Measurements from ENCODE around the gene OXT. TPM values are rescaled to one million over a fixed set of nuclear protein-coding genes. Genes with fewer than 3 reads are reported as not detected.

Gene OXT
- total and polyA plus RNA-seq, 2 of the 13 experiments (the other 11 are each of a cell fraction or from before 2014, with no cell fraction given) = not detected

DNA sequence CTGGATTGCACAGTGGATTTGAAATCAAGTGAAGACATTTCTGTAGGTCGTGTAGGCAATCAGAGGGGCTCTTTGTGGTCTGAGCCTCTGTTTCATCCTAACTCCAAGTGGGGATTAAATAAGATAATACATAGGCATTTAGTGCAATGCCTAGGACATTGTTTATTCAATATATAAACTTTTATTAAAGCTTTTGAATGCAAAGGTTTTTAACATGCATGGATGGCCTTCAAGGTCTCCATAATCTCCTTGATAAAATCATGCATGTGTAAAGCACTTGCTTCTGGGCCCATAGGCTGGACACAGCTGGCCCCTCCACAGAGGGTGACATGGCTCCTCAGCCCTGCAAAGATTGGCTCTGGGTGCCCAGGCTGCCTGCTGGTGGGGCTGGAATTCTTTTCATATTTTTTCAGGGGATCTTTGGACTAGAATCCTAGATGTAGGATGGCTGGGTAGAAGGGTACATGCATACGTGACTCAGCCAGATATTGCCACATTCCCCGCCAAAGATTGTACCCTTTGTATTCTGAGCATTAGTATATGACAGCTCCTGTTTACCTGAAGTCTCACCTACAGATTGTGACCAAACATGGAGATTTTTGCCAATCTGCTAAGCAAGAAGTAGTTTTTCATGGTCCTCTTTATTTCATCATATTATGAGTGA is 32.1 kb downstream of the OXT start (continued):
- TF ChIP-seq YEATS2 (CRISPR knock-in tag; IDR thresholded peaks at IDR 0.05; ENCODE audit: borderline replicate concordance) = peak; percentile 64; the same call in 1 of the 2 replicates
- TF ChIP-seq CENPT (CRISPR knock-in tag; IDR thresholded peaks at IDR 0.05; ENCODE audit: low read depth) = no peak
- TF ChIP-seq RXRA (CRISPR knock-in tag; IDR thresholded peaks at IDR 0.05) = peak; percentile 39; the same call in 1 of the 2 replicates
- TF ChIP-seq, protein P1, sequence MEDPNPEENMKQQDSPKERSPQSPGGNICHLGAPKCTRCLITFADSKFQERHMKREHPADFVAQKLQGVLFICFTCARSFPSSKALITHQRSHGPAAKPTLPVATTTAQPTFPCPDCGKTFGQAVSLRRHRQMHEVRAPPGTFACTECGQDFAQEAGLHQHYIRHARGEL (CRISPR knock-in tag; IDR thresholded peaks at IDR 0.05) = no peak
- TF ChIP-seq, protein P2, sequence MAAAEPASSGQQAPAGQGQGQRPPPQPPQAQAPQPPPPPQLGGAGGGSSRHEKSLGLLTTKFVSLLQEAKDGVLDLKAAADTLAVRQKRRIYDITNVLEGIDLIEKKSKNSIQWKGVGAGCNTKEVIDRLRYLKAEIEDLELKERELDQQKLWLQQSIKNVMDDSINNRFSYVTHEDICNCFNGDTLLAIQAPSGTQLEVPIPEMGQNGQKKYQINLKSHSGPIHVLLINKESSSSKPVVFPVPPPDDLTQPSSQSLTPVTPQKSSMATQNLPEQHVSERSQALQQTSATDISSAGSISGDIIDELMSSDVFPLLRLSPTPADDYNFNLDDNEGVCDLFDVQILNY (CRISPR knock-in tag; conservative IDR thresholded peaks at IDR 0.05) = peak; percentile 68; the same call in 1 of the 2 replicates
- peak; percentile 37; the same call in 1 of the 2 replicates for TF ChIP-seq ZZZ3 (CRISPR knock-in tag; IDR thresholded peaks at IDR 0.05; ENCODE audit: borderline replicate concordance)
- TF ChIP-seq ZNF510 (CRISPR knock-in tag; IDR thresholded peaks at IDR 0.05; ENCODE audit: low read depth) = no peak
- TF ChIP-seq ZNF205 (CRISPR knock-in tag; IDR thresholded peaks at IDR 0.05) = peak; percentile 88; the same call in 1 of the 2 replicates
- TF ChIP-seq ZNF615 (CRISPR knock-in tag; IDR thresholded peaks at IDR 0.05; ENCODE audit: borderline replicate concordance) = no peak
- TF ChIP-seq ZNF605 (CRISPR knock-in tag; IDR thresholded peaks at IDR 0.05) = peak; percentile 71; the same call in 1 of the 2 replicates
- TF ChIP-seq MXI1 (IDR thresholded peaks at IDR 0.05; ENCODE audit: borderline replicate concordance, low read depth, low read length) = peak; percentile 85; the same call in 1 of the 3 replicates
- peak; percentile 50; the same call in 1 of the 2 replicates for TF ChIP-seq RFXAP (CRISPR knock-in tag; IDR thresholded peaks at IDR 0.05; ENCODE audit: borderline replicate concordance)
- TF ChIP-seq, protein P3, sequence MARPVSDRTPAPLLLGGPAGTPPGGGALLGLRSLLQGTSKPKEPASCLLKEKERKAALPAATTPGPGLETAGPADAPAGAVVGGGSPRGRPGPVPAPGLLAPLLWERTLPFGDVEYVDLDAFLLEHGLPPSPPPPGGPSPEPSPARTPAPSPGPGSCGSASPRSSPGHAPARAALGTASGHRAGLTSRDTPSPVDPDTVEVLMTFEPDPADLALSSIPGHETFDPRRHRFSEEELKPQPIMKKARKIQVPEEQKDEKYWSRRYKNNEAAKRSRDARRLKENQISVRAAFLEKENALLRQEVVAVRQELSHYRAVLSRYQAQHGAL (CRISPR knock-in tag; IDR thresholded peaks at IDR 0.05; ENCODE audit: not compliant biosample characterization) = no peak
- TF ChIP-seq POLR2A (IDR thresholded peaks at IDR 0.05; ENCODE audit: insufficient read depth in 1 of 2, low read depth in 2 of 2, low read length in 2 of 2) = no peak
- TF ChIP-seq, protein P4, sequence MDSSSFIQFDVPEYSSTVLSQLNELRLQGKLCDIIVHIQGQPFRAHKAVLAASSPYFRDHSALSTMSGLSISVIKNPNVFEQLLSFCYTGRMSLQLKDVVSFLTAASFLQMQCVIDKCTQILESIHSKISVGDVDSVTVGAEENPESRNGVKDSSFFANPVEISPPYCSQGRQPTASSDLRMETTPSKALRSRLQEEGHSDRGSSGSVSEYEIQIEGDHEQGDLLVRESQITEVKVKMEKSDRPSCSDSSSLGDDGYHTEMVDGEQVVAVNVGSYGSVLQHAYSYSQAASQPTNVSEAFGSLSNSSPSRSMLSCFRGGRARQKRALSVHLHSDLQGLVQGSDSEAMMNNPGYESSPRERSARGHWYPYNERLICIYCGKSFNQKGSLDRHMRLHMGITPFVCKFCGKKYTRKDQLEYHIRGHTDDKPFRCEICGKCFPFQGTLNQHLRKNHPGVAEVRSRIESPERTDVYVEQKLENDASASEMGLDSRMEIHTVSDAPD (CRISPR knock-in tag; IDR thresholded peaks at IDR 0.05) = peak; percentile 94; the same call in 1 of the 2 replicates
- TF ChIP-seq NCOR1 (IDR thresholded peaks at IDR 0.05; ENCODE audit: borderline replicate concordance, low read length) = peak; percentile 94; the same call in 1 of the 2 replicates
- no peak for TF ChIP-seq PHF8 (CRISPR knock-in tag; IDR thresholded peaks at IDR 0.05)
- TF ChIP-seq, protein P5, sequence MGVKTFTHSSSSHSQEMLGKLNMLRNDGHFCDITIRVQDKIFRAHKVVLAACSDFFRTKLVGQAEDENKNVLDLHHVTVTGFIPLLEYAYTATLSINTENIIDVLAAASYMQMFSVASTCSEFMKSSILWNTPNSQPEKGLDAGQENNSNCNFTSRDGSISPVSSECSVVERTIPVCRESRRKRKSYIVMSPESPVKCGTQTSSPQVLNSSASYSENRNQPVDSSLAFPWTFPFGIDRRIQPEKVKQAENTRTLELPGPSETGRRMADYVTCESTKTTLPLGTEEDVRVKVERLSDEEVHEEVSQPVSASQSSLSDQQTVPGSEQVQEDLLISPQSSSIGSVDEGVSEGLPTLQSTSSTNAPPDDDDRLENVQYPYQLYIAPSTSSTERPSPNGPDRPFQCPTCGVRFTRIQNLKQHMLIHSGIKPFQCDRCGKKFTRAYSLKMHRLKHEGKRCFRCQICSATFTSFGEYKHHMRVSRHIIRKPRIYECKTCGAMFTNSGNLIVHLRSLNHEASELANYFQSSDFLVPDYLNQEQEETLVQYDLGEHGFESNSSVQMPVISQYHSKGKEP (CRISPR knock-in tag; IDR thresholded peaks at IDR 0.05) = no peak
- TF ChIP-seq JUNB (CRISPR knock-in tag; IDR thresholded peaks at IDR 0.05; ENCODE audit: borderline replicate concordance) = peak; percentile 51; the same call in 1 of the 2 replicates
- no peak for TF ChIP-seq ZNF83 (CRISPR knock-in tag; IDR thresholded peaks at IDR 0.05; ENCODE audit: borderline replicate concordance)
- TF ChIP-seq, protein P6, sequence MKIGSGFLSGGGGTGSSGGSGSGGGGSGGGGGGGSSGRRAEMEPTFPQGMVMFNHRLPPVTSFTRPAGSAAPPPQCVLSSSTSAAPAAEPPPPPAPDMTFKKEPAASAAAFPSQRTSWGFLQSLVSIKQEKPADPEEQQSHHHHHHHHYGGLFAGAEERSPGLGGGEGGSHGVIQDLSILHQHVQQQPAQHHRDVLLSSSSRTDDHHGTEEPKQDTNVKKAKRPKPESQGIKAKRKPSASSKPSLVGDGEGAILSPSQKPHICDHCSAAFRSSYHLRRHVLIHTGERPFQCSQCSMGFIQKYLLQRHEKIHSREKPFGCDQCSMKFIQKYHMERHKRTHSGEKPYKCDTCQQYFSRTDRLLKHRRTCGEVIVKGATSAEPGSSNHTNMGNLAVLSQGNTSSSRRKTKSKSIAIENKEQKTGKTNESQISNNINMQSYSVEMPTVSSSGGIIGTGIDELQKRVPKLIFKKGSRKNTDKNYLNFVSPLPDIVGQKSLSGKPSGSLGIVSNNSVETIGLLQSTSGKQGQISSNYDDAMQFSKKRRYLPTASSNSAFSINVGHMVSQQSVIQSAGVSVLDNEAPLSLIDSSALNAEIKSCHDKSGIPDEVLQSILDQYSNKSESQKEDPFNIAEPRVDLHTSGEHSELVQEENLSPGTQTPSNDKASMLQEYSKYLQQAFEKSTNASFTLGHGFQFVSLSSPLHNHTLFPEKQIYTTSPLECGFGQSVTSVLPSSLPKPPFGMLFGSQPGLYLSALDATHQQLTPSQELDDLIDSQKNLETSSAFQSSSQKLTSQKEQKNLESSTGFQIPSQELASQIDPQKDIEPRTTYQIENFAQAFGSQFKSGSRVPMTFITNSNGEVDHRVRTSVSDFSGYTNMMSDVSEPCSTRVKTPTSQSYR (CRISPR knock-in tag; IDR thresholded peaks at IDR 0.05; ENCODE audit: borderline replicate concordance) = peak; percentile 8; the same call in 1 of the 2 replicates
- peak; percentile 90 for TF ChIP-seq ERF (CRISPR knock-in tag; IDR thresholded peaks at IDR 0.05)
